ENCODE results near the gene EYS.

DNA sequence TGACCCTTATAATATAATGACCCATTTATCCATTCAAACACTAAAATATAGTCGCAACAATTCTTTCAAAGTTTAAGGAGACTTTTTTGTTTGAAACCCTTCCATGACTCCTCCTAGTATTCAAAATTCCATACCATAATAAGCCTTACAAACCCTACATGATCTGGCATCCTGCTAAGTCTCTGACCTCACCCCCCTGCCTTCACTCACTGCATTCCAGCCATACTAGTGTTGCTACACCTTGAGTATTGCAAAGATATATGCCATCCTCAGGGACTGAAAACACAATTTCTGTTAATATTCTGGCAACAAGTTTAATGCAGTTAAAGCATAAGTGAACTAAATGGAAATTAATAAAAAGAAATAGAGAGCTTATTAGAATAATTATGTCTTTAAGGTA is 168.4 kb downstream of the EYS start:
- no peak for TF ChIP-seq POLR2AphosphoS5 (IDR thresholded peaks at IDR 0.05; ENCODE audit: borderline replicate concordance, low read depth, low read length)
- no peak for TF ChIP-seq EZH2 (IDR thresholded peaks at IDR 0.05)
- no peak for TF ChIP-seq FOXP2 (optimal IDR thresholded peaks at IDR 0.05; ENCODE audit: control extremely low read depth, extremely low read length, insufficient read depth)

All from SK-N-MC (cell line).